NOMO-1 treated with DMSO at 0.1 percent for 48 hours (cell line): ENCODE data around the gene SORBS2.
A peak's percentile ranks its signal among the peaks of the same experiment; 100 is the strongest.

Experiments
- DNase-seq: peaks from one replicate; lab custom pipeline; 2025; ENCODE audit not compliant: unreplicated experiment; lab: John Stamatoyannopoulos, UW

SORBS2 gene

GRCh38 chr4:185740471-185740873 is 71.5 kb downstream of the SORBS2 start:
- peak; percentile 4 for DNase-seq

- DNase-seq = no peak
These were observed 73.2 kb downstream of the SORBS2 start for GRCh38 chr4:185738820-185739219.

GRCh38 chr4:185738038-185738552 is 73.9 kb downstream of the SORBS2 start:
- no peak for DNase-seq

GRCh38 chr4:185737489-185738037 is 74.4 kb downstream of the SORBS2 start:
- no peak for DNase-seq

- no peak for DNase-seq
These were observed 75.1 kb downstream of the SORBS2 start for GRCh38 chr4:185736882-185737281.

- DNase-seq = peak; percentile 83
These were observed 76.1 kb downstream of the SORBS2 start for GRCh38 chr4:185735866-185736400.

- DNase-seq = no peak
These were observed 77.1 kb downstream of the SORBS2 start for GRCh38 chr4:185734930-185735329.

GRCh38 chr4:185734214-185734613 is 77.8 kb downstream of the SORBS2 start:
- DNase-seq = peak; percentile 90

GRCh38 chr4:185730849-185731608 is 81.0 kb downstream of the SORBS2 start:
- DNase-seq = no peak

GRCh38 chr4:185730387-185730786 is 81.6 kb downstream of the SORBS2 start:
- peak; percentile 56 for DNase-seq

- DNase-seq = no peak
These were observed 82.6 kb downstream of the SORBS2 start for GRCh38 chr4:185729391-185729804.

- no peak for DNase-seq
These were observed 83.1 kb downstream of the SORBS2 start for GRCh38 chr4:185728893-185729292.

- no peak for DNase-seq
These were observed 85.1 kb downstream of the SORBS2 start for GRCh38 chr4:185726931-185727330.

GRCh38 chr4:185723631-185724260 is 88.2 kb downstream of the SORBS2 start:
- DNase-seq = no peak

GRCh38 chr4:185722029-185722316 is 90.0 kb downstream of the SORBS2 start:
- DNase-seq = no peak

GRCh38 chr4:185721190-185722028 is 90.6 kb downstream of the SORBS2 start:
- no peak for DNase-seq

- DNase-seq = no peak
These were observed 92.5 kb downstream of the SORBS2 start for GRCh38 chr4:185719500-185719858.

GRCh38 chr4:185718578-185719499 is 93.2 kb downstream of the SORBS2 start:
- no peak for DNase-seq

GRCh38 chr4:185717377-185717741 is 94.6 kb downstream of the SORBS2 start:
- no peak for DNase-seq
